ENCODE results near the gene BEX1. TPM values are rescaled to one million over a fixed set of nuclear protein-coding genes. Genes with fewer than 3 reads are reported as not detected.

BEX1 gene
- polyA plus RNA-seq, 2 of the 4 experiments (the other 2 are of a cell fraction): not detected

GRCh38 chrX:103012945-103013344 lies 51.0 kb downstream of the BEX1 start:
- CTCF ChIA-PET: no interaction called here
- Histone ChIP-seq H3K9me3 (no peaks in the 10 kb centered on the region), H3K4me2 (no peak overlapping the region), H3K4me1 (no peaks in the 10 kb centered on the region), H3K4me3 (no peak overlapping the region), H3K27ac (no peak overlapping the region)
- POLR2A ChIA-PET: no interaction called here
- DNase-seq (ENCODE audit: low read depth in 1 of 2, low spot score in 1 of 2) (no peak), FAIRE-seq (no peak), ATAC-seq (no peak)
- TF ChIP-seq RNF2 (IDR thresholded peaks at IDR 0.05; ENCODE audit: borderline replicate concordance, low read depth) (no peak), HDAC2 (IDR thresholded peaks at IDR 0.05) (no peak), E2F6 (IDR thresholded peaks at IDR 0.05; ENCODE audit: borderline replicate concordance, low read depth) (no peak), SREBF2 (IDR thresholded peaks at IDR 0.05) (no peak)
- 15% methylated on average over 3 of the region's 3 CpGs for WGBS (ENCODE audit: missing lambda C conversion rate)

Other genes with a start within 250 kb of the BEX1 start
- 0.48 and 1.1 TPM in 2 replicates for gene RAB40AL, start 126.9 kb downstream of the BEX1 start, polyA plus RNA-seq (2011; rRNA removed)
- 0.09 TPM in 2 of 3 replicates, not detected in the other for gene RAB40AL, start 126.9 kb downstream of the BEX1 start, polyA plus RNA-seq (2017; fragmentation: RNase III; extraction: RNeasy Plus Mini Kit Qiagen cat#74134 plus additional on column Dnase treatment)
- 0.19 TPM in 1 of 2 replicates, not detected in the other for gene NXF3, start 29.0 kb upstream of the BEX1 start, polyA plus RNA-seq (2011; rRNA removed)
- gene NXF3, start 29.0 kb upstream of the BEX1 start, polyA plus RNA-seq (2017; fragmentation: RNase III; extraction: RNeasy Plus Mini Kit Qiagen cat#74134 plus additional on column Dnase treatment): not detected in 3 replicates
- gene BEX4, start 150.9 kb upstream of the BEX1 start, polyA plus RNA-seq (2011; rRNA removed): 1.7 and 2.4 TPM in 2 replicates
- 0.51 to 0.85 TPM (median 0.75 TPM) in 3 replicates for gene BEX4, start 150.9 kb upstream of the BEX1 start, polyA plus RNA-seq (2017; fragmentation: RNase III; extraction: RNeasy Plus Mini Kit Qiagen cat#74134 plus additional on column Dnase treatment)
- 41.0 and 59.4 TPM in 2 replicates for gene TCEAL8, start 191.0 kb upstream of the BEX1 start, polyA plus RNA-seq (2011; rRNA removed)
- gene TCEAL8, start 191.0 kb upstream of the BEX1 start, polyA plus RNA-seq (2017; fragmentation: RNase III; extraction: RNeasy Plus Mini Kit Qiagen cat#74134 plus additional on column Dnase treatment): 37.1 to 47.9 TPM (median 45.5 TPM) in 3 replicates
- gene TCEAL5, start 212.6 kb upstream of the BEX1 start, polyA plus RNA-seq (2011; rRNA removed): not detected in 2 replicates
- gene TCEAL5, start 212.6 kb upstream of the BEX1 start, polyA plus RNA-seq (2017; fragmentation: RNase III; extraction: RNeasy Plus Mini Kit Qiagen cat#74134 plus additional on column Dnase treatment): not detected in 3 replicates
- gene BEX2, start 246.8 kb upstream of the BEX1 start, polyA plus RNA-seq (2011; rRNA removed): 16.9 and 19.8 TPM in 2 replicates
- 2.5 to 3.2 TPM (median 2.8 TPM) in 3 replicates for gene BEX2, start 246.8 kb upstream of the BEX1 start, polyA plus RNA-seq (2017; fragmentation: RNase III; extraction: RNeasy Plus Mini Kit Qiagen cat#74134 plus additional on column Dnase treatment)

All from A549 (cell line).